ENCODE results near the gene LHX6.

Gene LHX6

GRCh38 chr9:122261469-122261881 lies 32.7 kb upstream of the LHX6 start:
- TF ChIP-seq CEBPB (IDR thresholded peaks at IDR 0.05) (no peak), EGR1 (IDR thresholded peaks at IDR 0.05) (no peak), YY1 (IDR thresholded peaks at IDR 0.05; ENCODE audit: low read depth) (no peak), NFIC (IDR thresholded peaks at IDR 0.05) (no peak), FOXM1 (IDR thresholded peaks at IDR 0.05; ENCODE audit: borderline replicate concordance, low read depth) (no peak), MAX (IDR thresholded peaks at IDR 0.05) (no peak), TAF1 (IDR thresholded peaks at IDR 0.05; ENCODE audit: low read depth) (no peak), TCF12 (IDR thresholded peaks at IDR 0.05; ENCODE audit: low read depth) (no peak), TEAD4 (IDR thresholded peaks at IDR 0.05) (no peak), EP300 (IDR thresholded peaks at IDR 0.05; ENCODE audit: borderline replicate concordance) (no peak), USF1 (IDR thresholded peaks at IDR 0.05) (no peak), ZBTB7A (IDR thresholded peaks at IDR 0.05; ENCODE audit: low read depth) (no peak), REST (IDR thresholded peaks at IDR 0.05; ENCODE audit: low read depth) (no peak), RAD21 (IDR thresholded peaks at IDR 0.05; ENCODE audit: low read depth) (no peak), CREB1 (IDR thresholded peaks at IDR 0.05; ENCODE audit: low read depth) (no peak)

- TF ChIP-seq TAF1 (IDR thresholded peaks at IDR 0.05; ENCODE audit: low read depth): no peak
- no peak for TF ChIP-seq CEBPB (IDR thresholded peaks at IDR 0.05)
- no peak for TF ChIP-seq FOXM1 (IDR thresholded peaks at IDR 0.05; ENCODE audit: borderline replicate concordance, low read depth)
- TF ChIP-seq TCF12 (IDR thresholded peaks at IDR 0.05; ENCODE audit: low read depth): no peak
- TF ChIP-seq NFIC (IDR thresholded peaks at IDR 0.05): no peak
- TF ChIP-seq MAX (IDR thresholded peaks at IDR 0.05): no peak
- TF ChIP-seq EGR1 (IDR thresholded peaks at IDR 0.05): no peak
These were observed 30.2 kb upstream of the LHX6 start for GRCh38 chr9:122258886-122259415.

- no peak for TF ChIP-seq RAD21 (IDR thresholded peaks at IDR 0.05; ENCODE audit: low read depth)
- TF ChIP-seq MAX (IDR thresholded peaks at IDR 0.05): no peak
- TF ChIP-seq REST (IDR thresholded peaks at IDR 0.05; ENCODE audit: low read depth): no peak
- no peak for TF ChIP-seq EGR1 (IDR thresholded peaks at IDR 0.05)
These were observed 27.4 kb upstream of the LHX6 start for GRCh38 chr9:122256206-122256605.

GRCh38 chr9:122254761-122255160 lies 26.0 kb upstream of the LHX6 start:
- TF ChIP-seq CREB1 (IDR thresholded peaks at IDR 0.05; ENCODE audit: low read depth) (no peak), NFIC (IDR thresholded peaks at IDR 0.05) (no peak), FOXM1 (IDR thresholded peaks at IDR 0.05; ENCODE audit: borderline replicate concordance, low read depth) (no peak), YY1 (IDR thresholded peaks at IDR 0.05; ENCODE audit: low read depth) (no peak), USF1 (IDR thresholded peaks at IDR 0.05) (no peak), TCF12 (IDR thresholded peaks at IDR 0.05; ENCODE audit: low read depth) (no peak), TEAD4 (IDR thresholded peaks at IDR 0.05) (no peak), MAX (IDR thresholded peaks at IDR 0.05) (no peak), EGR1 (IDR thresholded peaks at IDR 0.05) (no peak)

GRCh38 chr9:122252796-122253195 lies 24.0 kb upstream of the LHX6 start:
- TF ChIP-seq EGR1 (IDR thresholded peaks at IDR 0.05): no peak
- TF ChIP-seq EP300 (IDR thresholded peaks at IDR 0.05; ENCODE audit: borderline replicate concordance): no peak
- no peak for TF ChIP-seq TAF1 (IDR thresholded peaks at IDR 0.05; ENCODE audit: low read depth)
- TF ChIP-seq YY1 (IDR thresholded peaks at IDR 0.05; ENCODE audit: low read depth): no peak

- TF ChIP-seq REST (IDR thresholded peaks at IDR 0.05; ENCODE audit: low read depth) (no peak), RAD21 (IDR thresholded peaks at IDR 0.05; ENCODE audit: low read depth) (no peak), CEBPB (IDR thresholded peaks at IDR 0.05) (no peak), TCF12 (IDR thresholded peaks at IDR 0.05; ENCODE audit: low read depth) (no peak), CREB1 (IDR thresholded peaks at IDR 0.05; ENCODE audit: low read depth) (no peak), ZBTB7A (IDR thresholded peaks at IDR 0.05; ENCODE audit: low read depth) (no peak), TAF1 (IDR thresholded peaks at IDR 0.05; ENCODE audit: low read depth) (no peak), NFIC (IDR thresholded peaks at IDR 0.05) (no peak), TEAD4 (IDR thresholded peaks at IDR 0.05) (no peak), MAX (IDR thresholded peaks at IDR 0.05) (no peak), YY1 (IDR thresholded peaks at IDR 0.05; ENCODE audit: low read depth) (no peak), EP300 (IDR thresholded peaks at IDR 0.05; ENCODE audit: borderline replicate concordance) (no peak), FOXM1 (IDR thresholded peaks at IDR 0.05; ENCODE audit: borderline replicate concordance, low read depth) (no peak), EGR1 (IDR thresholded peaks at IDR 0.05) (no peak), USF1 (IDR thresholded peaks at IDR 0.05) (no peak)
These were observed 22.6 kb upstream of the LHX6 start for GRCh38 chr9:122251351-122251750.

Measured in Ishikawa (cell line).